ENCODE data around the gene USP31. TPM values are rescaled to one million over a fixed set of nuclear protein-coding genes. Genes with fewer than 3 reads are reported as not detected.

Gene USP31
- total RNA-seq, 6 experiments from 2014 or later: 5.0 to 6.2 (median 5.8) TPM

DNA sequence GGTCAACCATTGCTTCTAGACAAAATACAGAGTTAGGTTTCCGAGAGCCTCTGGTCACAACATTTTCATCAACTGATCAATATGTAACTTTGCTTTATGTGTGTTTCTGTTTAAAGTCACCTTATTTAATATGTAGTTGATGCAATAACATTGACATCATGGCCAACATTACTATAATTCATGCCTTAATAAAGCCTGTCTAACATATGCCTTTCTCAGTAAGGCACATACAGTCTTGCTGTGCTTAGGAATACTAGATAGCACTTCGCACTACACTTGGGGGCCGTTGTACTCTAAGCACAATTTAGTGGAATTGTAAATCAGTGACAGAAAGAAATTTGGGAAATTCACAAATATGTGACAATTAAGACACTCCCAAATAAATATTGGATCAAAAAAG is 23.7 kb upstream of the USP31 start:
- Mint-ChIP-seq H3K4me1 (ENCODE audit: low read depth) (peaks cover 13% of the 10 kb centered on the region), H3K9me3 (no peaks in the 10 kb centered on the region), H3K27me3 (ENCODE audit: insufficient read depth) (peaks cover 1% of the 10 kb centered on the region; the same call in 1 of the 2 replicates), H3K36me3 (ENCODE audit: low read depth) (no peaks in the 10 kb centered on the region), H3K4me3 (no peak overlapping the region), H3K27ac (no peak overlapping the region)
- DNase-seq: no peak
- TF ChIP-seq, protein P1, sequence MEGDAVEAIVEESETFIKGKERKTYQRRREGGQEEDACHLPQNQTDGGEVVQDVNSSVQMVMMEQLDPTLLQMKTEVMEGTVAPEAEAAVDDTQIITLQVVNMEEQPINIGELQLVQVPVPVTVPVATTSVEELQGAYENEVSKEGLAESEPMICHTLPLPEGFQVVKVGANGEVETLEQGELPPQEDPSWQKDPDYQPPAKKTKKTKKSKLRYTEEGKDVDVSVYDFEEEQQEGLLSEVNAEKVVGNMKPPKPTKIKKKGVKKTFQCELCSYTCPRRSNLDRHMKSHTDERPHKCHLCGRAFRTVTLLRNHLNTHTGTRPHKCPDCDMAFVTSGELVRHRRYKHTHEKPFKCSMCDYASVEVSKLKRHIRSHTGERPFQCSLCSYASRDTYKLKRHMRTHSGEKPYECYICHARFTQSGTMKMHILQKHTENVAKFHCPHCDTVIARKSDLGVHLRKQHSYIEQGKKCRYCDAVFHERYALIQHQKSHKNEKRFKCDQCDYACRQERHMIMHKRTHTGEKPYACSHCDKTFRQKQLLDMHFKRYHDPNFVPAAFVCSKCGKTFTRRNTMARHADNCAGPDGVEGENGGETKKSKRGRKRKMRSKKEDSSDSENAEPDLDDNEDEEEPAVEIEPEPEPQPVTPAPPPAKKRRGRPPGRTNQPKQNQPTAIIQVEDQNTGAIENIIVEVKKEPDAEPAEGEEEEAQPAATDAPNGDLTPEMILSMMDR (IDR thresholded peaks at IDR 0.05): no peak

DNA sequence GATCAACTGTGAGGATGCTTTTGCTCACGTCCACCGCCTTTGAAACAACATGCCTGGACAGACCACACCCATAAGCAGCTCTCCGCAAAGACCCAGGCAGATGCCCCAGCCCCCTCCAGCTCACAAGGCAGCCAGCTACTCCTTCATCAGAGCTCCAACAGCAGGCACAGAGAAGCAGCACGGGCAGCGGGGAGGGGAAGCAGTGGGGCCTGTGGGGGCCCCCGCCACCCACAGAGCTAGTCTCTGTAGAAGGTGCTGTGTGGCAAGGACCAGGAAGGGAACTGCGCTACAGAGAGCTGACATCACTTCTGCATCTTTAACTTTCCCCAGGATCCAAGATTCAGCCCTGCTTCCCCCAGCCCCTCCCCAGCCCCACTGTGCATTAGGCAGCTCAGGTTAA is 23.3 kb upstream of the USP31 start:
- no peak overlapping the region for H3K4me3 Mint-ChIP-seq
- no peaks in the 10 kb centered on the region for H3K9me3 Mint-ChIP-seq
- H3K27ac Mint-ChIP-seq: no peak overlapping the region
- peaks cover 1% of the 10 kb centered on the region; the same call in 1 of the 2 replicates for H3K27me3 Mint-ChIP-seq (ENCODE audit: insufficient read depth)
- H3K4me1 Mint-ChIP-seq (ENCODE audit: low read depth): peaks cover 13% of the 10 kb centered on the region
- TF ChIP-seq, protein P1 (IDR thresholded peaks at IDR 0.05): no peak
- no peak for DNase-seq
- no peaks in the 10 kb centered on the region for H3K36me3 Mint-ChIP-seq (ENCODE audit: low read depth)

DNA sequence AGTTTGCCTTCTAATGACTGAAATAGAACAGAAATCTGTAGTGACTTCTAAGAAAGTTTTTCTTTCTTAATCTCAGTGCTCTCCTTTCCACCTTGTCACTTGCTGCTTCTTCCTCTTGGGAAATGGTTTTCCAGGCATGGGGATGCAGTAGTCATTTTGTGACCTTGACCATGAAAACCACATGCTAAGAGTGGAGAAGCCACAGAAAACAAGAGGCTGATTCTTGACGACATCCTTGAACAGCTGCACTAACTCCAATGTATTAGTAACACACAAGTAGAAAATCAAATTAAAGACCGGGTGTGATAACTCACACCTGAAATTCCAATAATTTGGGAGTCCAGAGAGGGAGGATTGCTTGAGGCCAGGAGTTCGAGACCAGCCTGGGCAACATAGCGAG is 15.5 kb upstream of the USP31 start:
- H3K27me3 Mint-ChIP-seq (ENCODE audit: insufficient read depth): peaks cover 18% of the 10 kb centered on the region
- H3K36me3 Mint-ChIP-seq (ENCODE audit: low read depth): no peaks in the 10 kb centered on the region
- DNase-seq: no peak
- H3K4me1 Mint-ChIP-seq (ENCODE audit: low read depth): no peaks in the 10 kb centered on the region
- no peaks in the 10 kb centered on the region for H3K9me3 Mint-ChIP-seq
- TF ChIP-seq, protein P1 (IDR thresholded peaks at IDR 0.05): no peak
- no peak overlapping the region for H3K4me3 Mint-ChIP-seq
- no peak overlapping the region for H3K27ac Mint-ChIP-seq

DNA sequence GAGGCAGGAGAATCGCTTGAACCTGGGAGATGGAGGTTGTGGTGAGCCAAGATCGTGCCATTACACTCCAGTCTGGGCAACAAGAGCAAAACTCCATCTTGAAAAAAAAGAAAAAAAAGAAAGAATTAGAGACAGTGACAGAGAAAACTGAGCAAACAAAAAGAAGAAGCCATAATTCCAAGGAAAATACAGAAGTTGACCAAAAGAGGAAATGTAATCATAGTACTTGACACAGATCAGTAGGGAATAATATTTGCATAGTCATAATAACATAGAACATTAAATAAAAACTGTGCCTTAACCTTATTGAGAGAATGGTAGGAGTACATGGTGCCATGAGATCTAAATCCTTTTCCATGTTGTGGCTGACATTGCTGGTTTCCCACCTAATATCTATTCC is 14.7 kb upstream of the USP31 start:
- Mint-ChIP-seq H3K4me3 (no peak overlapping the region), H3K27me3 (ENCODE audit: insufficient read depth) (peaks cover 17% of the 10 kb centered on the region), H3K4me1 (ENCODE audit: low read depth) (no peaks in the 10 kb centered on the region), H3K9me3 (no peaks in the 10 kb centered on the region), H3K27ac (no peak overlapping the region), H3K36me3 (ENCODE audit: low read depth) (no peaks in the 10 kb centered on the region)
- DNase-seq: no peak
- TF ChIP-seq, protein P1 (IDR thresholded peaks at IDR 0.05): no peak

DNA sequence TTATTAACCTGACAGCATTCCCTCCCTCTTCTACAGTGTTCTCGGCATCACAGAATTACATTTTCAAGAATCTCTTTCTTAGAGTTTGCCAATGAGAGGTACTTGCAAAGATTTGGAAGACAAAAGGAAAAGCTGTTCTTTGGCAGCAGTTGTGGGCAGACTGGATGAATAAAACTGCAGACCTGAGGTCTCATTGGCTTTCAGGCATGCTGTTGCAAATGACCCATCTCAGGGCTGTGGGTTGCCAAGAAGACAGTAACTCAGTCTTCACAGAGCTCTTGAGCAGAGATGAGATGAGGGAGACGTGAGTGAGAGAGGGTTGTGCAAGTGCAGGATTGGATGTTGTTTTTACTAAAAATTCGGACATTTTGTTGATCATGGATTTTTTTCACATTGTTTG is 11.3 kb upstream of the USP31 start:
- Mint-ChIP-seq H3K27me3 (ENCODE audit: insufficient read depth) (peaks cover 18% of the 10 kb centered on the region), H3K9me3 (no peaks in the 10 kb centered on the region), H3K4me3 (no peak overlapping the region), H3K27ac (no peak overlapping the region), H3K36me3 (ENCODE audit: low read depth) (no peaks in the 10 kb centered on the region), H3K4me1 (ENCODE audit: low read depth) (no peaks in the 10 kb centered on the region)
- no peak for DNase-seq
- TF ChIP-seq, protein P1 (IDR thresholded peaks at IDR 0.05): no peak

DNA sequence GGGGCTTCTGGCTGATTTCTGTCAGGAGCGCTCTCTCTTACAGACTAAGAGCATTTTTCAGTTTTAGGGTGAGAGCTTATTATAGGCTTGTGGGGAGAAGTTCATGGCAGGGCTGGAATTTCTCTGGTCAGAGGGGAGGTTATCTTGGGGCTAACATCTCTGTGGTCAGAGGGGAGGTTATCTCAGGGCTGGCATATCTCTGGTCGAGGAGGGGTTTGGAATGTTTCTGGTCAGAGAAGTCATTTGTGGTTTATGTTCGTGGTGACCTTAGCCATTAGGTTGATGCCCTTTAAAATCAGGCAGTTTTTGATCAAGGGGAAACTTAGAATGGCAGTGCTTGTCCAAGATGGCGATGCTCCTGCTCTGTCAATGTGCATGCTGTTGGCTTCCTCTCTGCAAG is 10.8 kb upstream of the USP31 start:
- TF ChIP-seq, protein P1 (IDR thresholded peaks at IDR 0.05): no peak
- Mint-ChIP-seq H3K4me1 (ENCODE audit: low read depth) (no peaks in the 10 kb centered on the region), H3K27ac (no peak overlapping the region), H3K36me3 (ENCODE audit: low read depth) (no peaks in the 10 kb centered on the region), H3K9me3 (no peaks in the 10 kb centered on the region), H3K4me3 (no peak overlapping the region), H3K27me3 (ENCODE audit: insufficient read depth) (peaks cover 20% of the 10 kb centered on the region)
- DNase-seq: no peak

Data from HFFc6 (cell line).